AG09319 (cell line): ENCODE data around the gene POLR2F.

Experiments used
- DNase-seq: peaks from one replicate; pipeline ENCODE4 v3.0.0-alpha.2; 2010; ENCODE audit warnings: low read depth; ENCODE audit errors: extremely low read depth
- TF ChIP-seq, protein P1 (sequence below): IDR thresholded peaks from 2 replicates; pipeline ENCODE4 v1.5.1; 2011; ENCODE audit warnings: low read depth, mild to moderate bottlenecking, inconsistent platforms, low read length, moderate library complexity

POLR2F gene

DNA sequence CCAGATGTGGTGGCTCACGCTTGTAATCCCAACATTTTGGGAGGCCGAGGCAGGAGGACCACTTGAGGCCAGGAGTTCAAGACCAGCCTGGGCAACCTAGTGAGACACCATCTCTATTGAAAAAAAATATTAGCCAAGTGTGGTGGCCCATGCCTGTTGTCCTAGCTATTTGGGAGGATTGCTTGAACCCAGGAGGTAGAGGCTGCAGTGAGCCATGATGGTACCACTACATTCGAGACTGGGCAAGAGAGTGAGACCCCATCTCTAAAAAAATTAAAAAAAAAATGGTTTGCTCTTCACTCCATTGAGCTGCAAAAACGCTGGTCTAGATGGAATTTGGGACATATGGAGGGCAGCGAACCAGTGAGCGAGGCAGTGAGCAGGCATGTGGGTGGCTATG, 52.4 kb downstream of the POLR2F start:
- TF ChIP-seq, protein P1, sequence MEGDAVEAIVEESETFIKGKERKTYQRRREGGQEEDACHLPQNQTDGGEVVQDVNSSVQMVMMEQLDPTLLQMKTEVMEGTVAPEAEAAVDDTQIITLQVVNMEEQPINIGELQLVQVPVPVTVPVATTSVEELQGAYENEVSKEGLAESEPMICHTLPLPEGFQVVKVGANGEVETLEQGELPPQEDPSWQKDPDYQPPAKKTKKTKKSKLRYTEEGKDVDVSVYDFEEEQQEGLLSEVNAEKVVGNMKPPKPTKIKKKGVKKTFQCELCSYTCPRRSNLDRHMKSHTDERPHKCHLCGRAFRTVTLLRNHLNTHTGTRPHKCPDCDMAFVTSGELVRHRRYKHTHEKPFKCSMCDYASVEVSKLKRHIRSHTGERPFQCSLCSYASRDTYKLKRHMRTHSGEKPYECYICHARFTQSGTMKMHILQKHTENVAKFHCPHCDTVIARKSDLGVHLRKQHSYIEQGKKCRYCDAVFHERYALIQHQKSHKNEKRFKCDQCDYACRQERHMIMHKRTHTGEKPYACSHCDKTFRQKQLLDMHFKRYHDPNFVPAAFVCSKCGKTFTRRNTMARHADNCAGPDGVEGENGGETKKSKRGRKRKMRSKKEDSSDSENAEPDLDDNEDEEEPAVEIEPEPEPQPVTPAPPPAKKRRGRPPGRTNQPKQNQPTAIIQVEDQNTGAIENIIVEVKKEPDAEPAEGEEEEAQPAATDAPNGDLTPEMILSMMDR, result no peak
- DNase-seq, result no peak

GRCh38 chr22:38006906-38007305, 53.4 kb downstream of the POLR2F start:
- no peak for DNase-seq
- TF ChIP-seq, protein P1, result no peak

DNA sequence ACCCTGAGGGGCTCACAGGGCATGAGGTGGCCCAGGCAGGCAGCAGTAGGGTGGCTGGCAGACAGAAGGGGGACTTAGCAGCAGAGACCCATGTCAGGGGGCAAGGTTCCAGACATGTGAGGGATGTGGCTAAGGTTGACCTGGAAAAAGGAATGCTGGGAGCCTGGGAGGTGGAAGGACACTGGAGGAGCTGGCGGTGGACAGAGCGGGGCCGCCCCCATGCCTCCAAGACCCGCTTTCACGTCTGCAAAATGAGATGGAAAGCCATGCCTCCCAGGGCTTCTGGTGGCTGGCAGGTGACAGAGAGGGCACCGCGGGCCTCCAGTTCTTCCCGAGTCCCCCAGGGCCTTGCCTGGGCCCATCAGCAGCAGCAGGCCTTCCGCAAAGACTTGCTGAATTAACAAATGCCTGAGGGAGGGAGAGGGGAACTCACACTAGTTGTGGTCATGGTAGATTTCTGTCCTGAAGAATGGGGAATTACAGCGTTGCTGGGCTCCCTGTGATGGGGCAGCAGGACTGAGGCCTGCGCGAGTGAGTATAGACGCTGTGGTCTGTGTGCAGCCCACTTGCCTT, 53.9 kb downstream of the POLR2F start:
- TF ChIP-seq, protein P1, result no peak
- DNase-seq, result no peak

DNA sequence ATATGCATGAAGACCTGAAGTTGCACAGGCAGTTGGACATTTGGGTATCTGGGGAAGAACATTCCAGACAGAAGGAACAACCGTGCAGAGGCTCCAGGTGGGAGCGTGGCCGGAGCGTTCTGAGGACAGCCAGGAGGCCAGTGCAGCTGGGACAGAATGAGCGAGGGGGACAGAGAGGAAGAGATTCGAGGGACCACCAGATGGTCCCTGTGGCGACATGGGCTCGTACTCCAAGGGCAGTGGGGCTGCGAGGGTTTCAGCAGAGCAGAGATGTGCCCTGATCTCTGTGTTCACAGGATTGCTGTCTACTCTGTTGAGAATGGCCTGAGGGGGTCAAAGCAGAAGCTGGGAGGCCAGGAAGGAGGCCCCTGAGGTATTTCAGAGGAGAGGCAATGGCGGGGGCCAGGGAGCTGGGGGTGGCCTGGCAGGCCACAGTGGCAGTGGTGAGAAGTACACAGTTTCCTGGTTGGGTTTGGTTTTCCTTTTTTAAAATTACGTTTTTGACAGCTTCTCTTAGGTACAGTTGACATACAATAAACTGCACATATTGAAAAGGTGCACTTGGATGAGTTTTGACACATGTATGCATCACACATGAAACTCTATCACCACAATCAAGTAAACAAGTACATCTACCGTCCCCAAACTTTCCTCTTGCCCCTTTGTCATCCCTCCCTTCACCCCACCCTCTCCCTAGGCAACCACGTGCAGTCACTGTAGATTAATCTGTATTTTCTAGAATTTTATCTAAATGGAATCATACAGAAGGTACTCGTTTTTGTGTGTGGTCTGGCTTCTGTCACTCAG, 55.7 kb downstream of the POLR2F start:
- TF ChIP-seq, protein P1, result no peak
- no peak for DNase-seq

DNA sequence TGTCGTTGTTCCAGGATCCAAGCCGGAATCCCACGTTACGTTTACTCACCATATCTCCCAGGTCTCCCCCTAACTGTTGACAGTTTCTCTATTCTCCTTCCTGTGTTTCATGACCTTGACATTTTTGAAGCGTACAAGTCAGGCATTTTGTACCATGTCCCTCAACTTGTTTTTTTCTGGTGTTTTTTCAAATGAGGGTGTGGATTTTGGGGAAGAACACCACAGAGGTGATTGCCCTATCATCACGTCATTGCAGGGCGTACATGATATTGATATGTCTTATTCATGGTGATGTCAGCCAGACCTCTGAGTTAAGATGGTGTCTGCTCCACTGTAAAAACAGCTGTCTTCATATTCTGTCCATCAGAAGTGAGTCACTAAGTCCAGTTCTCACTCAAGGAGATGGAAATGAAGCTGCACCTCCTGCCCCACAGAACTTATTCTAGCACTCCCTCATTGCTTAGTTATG, 59.1 kb downstream of the POLR2F start:
- TF ChIP-seq, protein P1, result no peak
- DNase-seq, result no peak

GRCh38 chr22:38014083-38014482, 60.6 kb downstream of the POLR2F start:
- TF ChIP-seq, protein P1, result no peak
- no peak for DNase-seq

DNA sequence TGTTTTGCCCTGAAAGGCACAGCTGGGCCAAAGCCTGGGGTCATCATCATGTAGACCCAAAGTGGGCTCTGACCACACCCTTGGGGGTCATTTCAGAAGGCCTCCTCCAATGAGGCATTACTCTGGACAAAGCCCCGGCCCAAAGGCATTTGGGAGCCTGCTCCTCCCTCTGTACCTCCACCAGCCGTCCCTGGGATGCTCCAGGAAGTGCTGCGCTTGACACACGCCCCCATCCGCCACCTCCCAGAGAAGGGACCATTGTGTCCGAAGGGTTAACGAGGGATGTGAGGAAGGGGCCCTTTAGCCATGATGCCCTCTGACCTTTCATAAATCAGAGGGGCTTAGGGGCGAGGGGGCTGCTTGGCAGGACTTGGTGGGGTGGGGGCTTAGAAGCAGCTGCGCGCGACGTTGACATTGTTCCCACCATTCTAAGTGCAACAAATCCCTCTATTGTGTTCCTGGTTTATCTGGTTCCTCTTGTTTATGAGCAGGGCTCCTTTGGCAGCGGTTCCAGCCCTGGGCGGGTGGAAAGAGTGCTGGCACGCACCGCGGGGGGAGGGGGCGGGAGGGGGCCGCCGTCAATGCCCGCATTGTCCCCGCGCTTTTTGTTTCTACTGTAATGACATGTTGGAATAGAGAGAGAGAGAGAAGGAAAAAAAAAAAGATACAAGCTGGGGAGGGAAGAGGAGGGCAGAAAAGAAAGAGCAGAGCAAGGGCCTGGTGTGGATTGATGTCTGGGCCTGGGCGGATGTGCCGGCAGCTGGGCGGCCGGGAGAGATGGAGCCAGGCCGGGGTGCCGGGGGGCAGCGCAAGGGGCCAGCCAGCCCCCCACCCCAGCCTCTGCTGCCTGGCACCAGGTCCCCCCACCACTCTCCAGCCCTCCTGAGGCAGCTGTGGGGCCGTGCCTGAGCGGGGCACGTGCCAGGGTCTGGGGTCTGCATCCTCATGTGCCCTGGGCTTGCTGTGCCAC, 63.0 kb downstream of the POLR2F start:
- peak; percentile 27 for DNase-seq
- TF ChIP-seq, protein P1, result no peak
